Breast epithelium (tissue), 4 donors: Measurements from ENCODE around the gene CRYGN. TPM values are rescaled to one million over a fixed set of nuclear protein-coding genes. Genes with fewer than 3 reads are reported as not detected.

Experiments
- DNase-seq, 2 donors: peaks; one replicate each; pipeline ENCODE4 v3.0.0-alpha.2; 2019; ENCODE audit warnings: low spot score in 2 of 2
- H3K27ac ChIP-seq, 2 donors: fragments of 200-600 bp; sonication (generic) in 1 of 2; one replicate each; pipeline ENCODE4 v1.5.1; 2016 to 2019; ENCODE audit warnings: mild to moderate bottlenecking in 1 of 2
- H3K27me3 ChIP-seq, 2 donors: fragments of 200-600 bp; sonication (generic) in 1 of 2; one replicate each; pipeline versions ENCODE4 v1.5.1 to v1.6.0; 2017 to 2019; ENCODE audit warnings: control low read depth in 1 of 2, mild to moderate bottlenecking in 1 of 2
- H3K36me3 ChIP-seq: fragments of 200-600 bp; one replicate; pipeline ENCODE4 v1.5.1; 2019
- H3K4me1 ChIP-seq, 2 donors: fragments of 200-600 bp; sonication (generic); one replicate each; pipeline ENCODE4 v1.5.1; 2016 to 2019; ENCODE audit warnings: control low read depth in 1 of 2
- H3K4me3 ChIP-seq, 3 donors: fragments of 200-600 bp; sonication (generic); 1 replicate in 2 of 3; 2 replicates in 1 of 3; pipeline ENCODE4 v1.5.1; 2016 to 2019; ENCODE audit warnings: mild to moderate bottlenecking in 3 of 3, moderate library complexity in 2 of 3
- H3K9me3 ChIP-seq, 2 donors: fragments of 200-600 bp; sonication (generic) in 1 of 2; one replicate each; pipeline ENCODE4 v1.5.1; 2016 to 2019; ENCODE audit warnings: control low read depth in 1 of 2
- POLR2A ChIP-seq: fragments of 450-650 bp; IDR thresholded peaks from one replicate; pipeline ENCODE4 v1.6.1; 2016; ENCODE audit warnings: antibody characterized with exemption, mild to moderate bottlenecking, moderate library complexity
- POLR2AphosphoS5 ChIP-seq, 3 donors: sonication (generic); formaldehyde crosslinking; IDR thresholded peaks; one replicate each; pipeline ENCODE4 v1.6.1; 2017; ENCODE audit warnings: antibody characterized with exemption in 3 of 3
- intact Hi-C: fragments of 100-400 bp; cut with DNase I; formaldehyde crosslinking; loops from one replicate; pipeline ENCODE4 v1.15.1; 2023; ENCODE audit warnings: low total_unique reads
- total RNA-seq, 3 donors: library from RNA; depleted of rRNA; stranded (reverse); fragments of >200 nt; gene quantifications; one replicate each; pipeline ENCODE4 v1.1.0, GENCODE V29; 2016
- TF ChIP-seq, protein P1 (sequence below), 3 donors: fragments of 450-650 bp; IDR thresholded peaks; one replicate each; pipeline ENCODE4 v1.5.1; 2016 to 2017; ENCODE audit warnings: antibody characterized with exemption in 3 of 3, mild to moderate bottlenecking in 3 of 3, moderate library complexity in 3 of 3

Gene CRYGN
- total RNA-seq, 3 donors from 2014 or later = 0.98 to 1.3 TPM; not detected in 1

DNA sequence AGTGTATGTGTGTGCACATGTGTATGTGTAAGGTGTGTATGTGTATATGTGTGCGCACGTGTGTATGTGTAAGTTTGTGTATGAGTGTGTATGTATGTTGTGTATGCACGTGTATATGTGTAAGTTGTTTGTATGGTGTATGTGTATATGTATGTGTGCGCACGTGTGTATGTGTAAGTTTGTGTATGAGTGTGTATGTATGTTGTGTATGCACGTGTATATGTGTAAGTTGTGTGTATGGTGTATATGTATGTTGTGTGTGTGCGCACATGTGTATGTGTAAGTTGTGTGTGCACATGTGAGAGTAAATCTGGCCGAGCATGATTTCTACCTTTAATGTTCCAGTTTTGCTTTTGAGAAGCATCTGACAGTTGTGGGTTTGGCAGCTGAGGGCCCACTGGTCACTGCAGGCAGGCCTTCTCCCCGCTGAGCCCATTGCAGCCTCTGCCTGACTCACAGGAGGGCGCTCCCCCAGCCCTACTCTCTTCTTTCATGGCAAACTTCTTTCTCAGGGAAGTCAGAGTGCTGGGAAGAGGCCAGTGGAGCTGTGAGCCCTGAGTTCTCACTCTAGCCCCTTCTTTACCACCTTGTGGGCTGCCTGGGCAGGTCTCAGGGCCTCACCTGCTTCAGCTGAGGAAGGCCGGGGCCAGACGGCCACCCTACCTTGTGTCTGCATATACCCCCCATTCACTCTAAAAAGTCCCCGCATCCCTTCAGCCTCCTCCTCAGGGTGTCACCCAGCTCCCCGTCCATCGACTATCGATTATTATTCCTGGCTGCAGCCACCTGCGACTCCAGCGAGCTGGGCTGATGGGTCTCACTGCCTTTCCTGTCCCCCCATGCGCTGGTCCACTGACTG is 41.3 kb downstream of the CRYGN start:
- no peaks in the 10 kb centered on the region for H3K9me3 ChIP-seq
- H3K27ac ChIP-seq = peak overlapping the region in 1 of 2 donors; percentile 52
- TF ChIP-seq POLR2A = no peak
- TF ChIP-seq POLR2AphosphoS5 (IDR thresholded peaks at IDR 0.05) = no peak
- TF ChIP-seq, protein P1, sequence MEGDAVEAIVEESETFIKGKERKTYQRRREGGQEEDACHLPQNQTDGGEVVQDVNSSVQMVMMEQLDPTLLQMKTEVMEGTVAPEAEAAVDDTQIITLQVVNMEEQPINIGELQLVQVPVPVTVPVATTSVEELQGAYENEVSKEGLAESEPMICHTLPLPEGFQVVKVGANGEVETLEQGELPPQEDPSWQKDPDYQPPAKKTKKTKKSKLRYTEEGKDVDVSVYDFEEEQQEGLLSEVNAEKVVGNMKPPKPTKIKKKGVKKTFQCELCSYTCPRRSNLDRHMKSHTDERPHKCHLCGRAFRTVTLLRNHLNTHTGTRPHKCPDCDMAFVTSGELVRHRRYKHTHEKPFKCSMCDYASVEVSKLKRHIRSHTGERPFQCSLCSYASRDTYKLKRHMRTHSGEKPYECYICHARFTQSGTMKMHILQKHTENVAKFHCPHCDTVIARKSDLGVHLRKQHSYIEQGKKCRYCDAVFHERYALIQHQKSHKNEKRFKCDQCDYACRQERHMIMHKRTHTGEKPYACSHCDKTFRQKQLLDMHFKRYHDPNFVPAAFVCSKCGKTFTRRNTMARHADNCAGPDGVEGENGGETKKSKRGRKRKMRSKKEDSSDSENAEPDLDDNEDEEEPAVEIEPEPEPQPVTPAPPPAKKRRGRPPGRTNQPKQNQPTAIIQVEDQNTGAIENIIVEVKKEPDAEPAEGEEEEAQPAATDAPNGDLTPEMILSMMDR (IDR thresholded peaks at IDR 0.05) = no peak
- H3K27me3 ChIP-seq = no peaks in the 10 kb centered on the region
- H3K4me1 ChIP-seq = no peaks in the 10 kb centered on the region
- no peak overlapping the region for H3K4me3 ChIP-seq
- no peaks in the 10 kb centered on the region for H3K36me3 ChIP-seq
- DNase-seq = no peak
- intact Hi-C loops = loop anchor here (2.0 kb wide), 1 partner anchor 32 kb away; no protein-coding TSS in a partner anchor

DNA sequence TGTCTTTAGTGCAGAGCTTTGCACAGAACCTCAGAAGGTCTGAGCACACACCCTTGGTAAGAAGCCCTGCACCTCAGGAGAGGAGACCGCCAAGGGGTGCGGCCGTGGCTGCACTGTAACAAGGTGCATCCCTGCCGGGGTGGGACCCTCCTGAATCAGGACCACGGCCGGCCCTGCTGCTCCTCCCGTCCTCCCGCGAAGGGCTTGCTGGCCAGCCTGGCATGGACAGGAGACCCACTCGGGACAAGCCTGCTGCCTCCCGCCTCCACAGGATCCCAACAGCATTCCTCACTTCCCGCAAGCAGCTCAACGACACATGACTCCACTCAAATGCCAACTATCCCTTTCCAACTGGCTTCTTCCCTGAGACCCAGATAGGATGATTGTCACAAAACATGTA is 42.9 kb downstream of the CRYGN start:
- no peak for DNase-seq
- intact Hi-C loops = no loop called here
- no peaks in the 10 kb centered on the region for H3K27me3 ChIP-seq
- H3K9me3 ChIP-seq = no peaks in the 10 kb centered on the region
- TF ChIP-seq POLR2AphosphoS5 (IDR thresholded peaks at IDR 0.05) = no peak
- no peak for TF ChIP-seq POLR2A
- TF ChIP-seq, protein P1 (IDR thresholded peaks at IDR 0.05) = no peak
- H3K4me3 ChIP-seq = no peak overlapping the region
- no peaks in the 10 kb centered on the region for H3K4me1 ChIP-seq
- H3K36me3 ChIP-seq = no peaks in the 10 kb centered on the region
- H3K27ac ChIP-seq = no peak overlapping the region

DNA sequence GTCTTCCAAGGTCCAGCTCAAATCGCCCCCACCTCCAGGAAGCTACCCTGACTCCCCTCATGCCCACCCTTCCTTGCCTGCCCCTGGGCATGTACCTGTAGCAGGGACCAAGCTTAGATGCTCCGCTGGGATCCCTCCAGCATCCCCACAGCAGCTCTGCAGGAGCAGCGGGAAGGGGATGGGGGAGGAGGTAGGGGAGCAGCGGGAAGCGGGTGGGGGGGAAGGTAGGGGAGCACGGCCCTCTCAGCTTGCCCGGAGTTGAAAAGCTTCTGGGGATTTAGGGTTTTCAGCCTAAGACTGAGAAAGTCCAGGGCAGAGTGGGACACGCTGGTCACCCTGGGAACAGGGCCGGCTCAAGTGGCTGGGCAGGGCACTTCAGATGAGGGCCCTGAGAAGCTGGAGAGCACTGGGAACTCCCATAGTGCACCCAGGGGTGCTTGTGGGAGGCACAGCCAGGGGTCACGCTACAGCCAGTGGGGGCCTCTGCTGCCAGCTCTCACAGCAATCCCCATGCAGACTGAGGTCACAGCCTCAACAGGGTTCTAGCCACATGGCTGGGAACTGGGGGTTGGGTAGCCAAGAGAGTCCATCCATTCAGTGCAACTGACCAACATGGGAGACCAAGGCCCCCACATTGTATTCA is 43.5 kb downstream of the CRYGN start:
- H3K9me3 ChIP-seq = no peaks in the 10 kb centered on the region
- TF ChIP-seq POLR2AphosphoS5 (IDR thresholded peaks at IDR 0.05) (no peak), POLR2A (no peak)
- TF ChIP-seq, protein P1 (IDR thresholded peaks at IDR 0.05) = no peak
- no peaks in the 10 kb centered on the region for H3K4me1 ChIP-seq
- DNase-seq = no peak
- H3K27ac ChIP-seq = no peak overlapping the region
- no peaks in the 10 kb centered on the region for H3K27me3 ChIP-seq
- H3K4me3 ChIP-seq = no peak overlapping the region
- intact Hi-C loops = no loop called here
- no peaks in the 10 kb centered on the region for H3K36me3 ChIP-seq

DNA sequence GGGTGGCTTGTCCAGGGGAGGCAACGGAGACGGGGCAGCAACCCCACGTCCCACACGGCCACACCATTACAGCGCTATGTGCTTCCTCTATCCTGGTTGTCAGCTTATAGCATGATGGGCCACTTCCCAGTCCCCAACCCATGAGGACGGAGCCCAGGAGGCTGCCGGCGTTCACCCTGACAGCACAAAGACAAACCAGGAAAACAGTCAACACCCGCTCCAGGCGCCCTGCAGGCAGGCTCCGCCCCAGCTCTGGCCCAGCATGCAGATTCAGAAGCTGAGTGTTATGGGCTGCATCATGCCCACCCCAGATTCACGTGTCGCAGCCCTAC is 44.9 kb downstream of the CRYGN start:
- Histone ChIP-seq H3K9me3 (no peaks in the 10 kb centered on the region), H3K27me3 (no peaks in the 10 kb centered on the region), H3K27ac (no peak overlapping the region), H3K36me3 (no peaks in the 10 kb centered on the region), H3K4me1 (no peaks in the 10 kb centered on the region), H3K4me3 (no peak overlapping the region)
- intact Hi-C loops = no loop called here
- DNase-seq = no peak
- TF ChIP-seq, protein P1 (IDR thresholded peaks at IDR 0.05) = no peak
- TF ChIP-seq POLR2A (no peak), POLR2AphosphoS5 (IDR thresholded peaks at IDR 0.05) (no peak)
